Mucosa of descending colon (tissue), 3 donors: Measurements from ENCODE around the gene DDAH1. TPM values are rescaled to one million over a fixed set of nuclear protein-coding genes. Genes with fewer than 3 reads are reported as not detected.
A peak's percentile ranks its signal among the peaks of the same experiment; 100 is the strongest.

ENCODE experiments used
- ATAC-seq: fragments of 200-7000 bp; cut with Tn5 transposase; one replicate; pipeline ENCODE4 v1.9.1; 2020; ENCODE audit warnings: mild to moderate bottlenecking, moderate library complexity
- DNase-seq, 3 donors: peaks; one replicate each; pipeline ENCODE4 v3.0.0-alpha.2; 2020
- H3K36me3 ChIP-seq: fragments of 200-600 bp; one replicate; pipeline ENCODE4 v1.8.0; 2021; ENCODE audit warnings: low read depth, mild to moderate bottlenecking
- H3K4me1 ChIP-seq: fragments of 200-600 bp; one replicate; pipeline ENCODE4 v1.8.0; 2021; ENCODE audit warnings: low read depth, mild to moderate bottlenecking
- H3K4me3 ChIP-seq: fragments of 200-600 bp; one replicate; pipeline ENCODE4 v1.8.0; 2021; ENCODE audit warnings: mild to moderate bottlenecking
- H3K9me3 ChIP-seq: fragments of 200-600 bp; one replicate; pipeline ENCODE4 v1.8.0; 2021; ENCODE audit warnings: mild to moderate bottlenecking
- intact Hi-C, 2 donors: fragments of 100-400 bp; cut with DNase I in 1 of 2; cut with micrococcal nuclease in 1 of 2; formaldehyde crosslinking; loops; one replicate each; pipeline versions ENCODE4 v1.11.0 to v1.11.1; 2022; cut with DNase I, micrococcal nuclease
- total RNA-seq, 3 donors: library from RNA; stranded (reverse); fragmentation: NEBNext Ultra II Directional in 2 of 3; extraction: Animal tissue kit (Norgen Biotek cat#: 25700) in 2 of 3; gene quantifications; one replicate each; pipeline versions ENCODE4 v1.2.1 to v1.2.4, GENCODE V29; 2021 to 2023
- TF ChIP-seq, protein P1 (sequence below): fragments of 200-600 bp; IDR thresholded peaks from one replicate; pipeline ENCODE4 v1.8.0; 2022; ENCODE audit warnings: antibody characterized with exemption, mild to moderate bottlenecking
- donor health status: DM: no; HTN: no; CAD: no; lungs with moderate emphysema.
- donor health status: DM: no; HTN: no; CAD: no.
- donor health status: DM: no; HTN: yes; CAD: no.

Gene DDAH1
- total RNA-seq, 3 donors from 2014 or later: 45.9 to 86.3 (median 74.1) TPM

DNA sequence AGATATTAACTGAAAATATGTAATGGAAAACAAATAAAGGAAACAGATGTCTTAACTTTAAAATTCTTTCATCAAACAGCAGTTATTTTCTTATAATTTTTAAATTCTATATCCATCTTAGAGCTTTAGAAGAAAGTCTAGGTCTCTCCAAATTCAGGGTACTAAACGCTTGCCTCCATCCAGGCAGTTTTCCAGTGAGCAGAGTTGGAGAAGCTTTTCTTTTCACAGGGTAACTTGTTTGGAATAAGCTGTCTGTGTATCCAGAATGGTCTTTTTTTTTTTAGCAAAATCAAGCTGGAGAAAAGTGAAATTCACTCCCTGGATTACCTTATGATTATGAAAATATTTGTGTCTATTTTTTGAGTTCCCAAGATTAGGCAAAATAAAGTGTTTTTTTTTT, 88.6 kb downstream of the DDAH1 start:
- DNase-seq: no peak
- ATAC-seq: no peak
- H3K36me3 ChIP-seq: no peaks in the 10 kb centered on the region
- H3K4me1 ChIP-seq: peaks cover 7% of the 10 kb centered on the region
- TF ChIP-seq, protein P1, sequence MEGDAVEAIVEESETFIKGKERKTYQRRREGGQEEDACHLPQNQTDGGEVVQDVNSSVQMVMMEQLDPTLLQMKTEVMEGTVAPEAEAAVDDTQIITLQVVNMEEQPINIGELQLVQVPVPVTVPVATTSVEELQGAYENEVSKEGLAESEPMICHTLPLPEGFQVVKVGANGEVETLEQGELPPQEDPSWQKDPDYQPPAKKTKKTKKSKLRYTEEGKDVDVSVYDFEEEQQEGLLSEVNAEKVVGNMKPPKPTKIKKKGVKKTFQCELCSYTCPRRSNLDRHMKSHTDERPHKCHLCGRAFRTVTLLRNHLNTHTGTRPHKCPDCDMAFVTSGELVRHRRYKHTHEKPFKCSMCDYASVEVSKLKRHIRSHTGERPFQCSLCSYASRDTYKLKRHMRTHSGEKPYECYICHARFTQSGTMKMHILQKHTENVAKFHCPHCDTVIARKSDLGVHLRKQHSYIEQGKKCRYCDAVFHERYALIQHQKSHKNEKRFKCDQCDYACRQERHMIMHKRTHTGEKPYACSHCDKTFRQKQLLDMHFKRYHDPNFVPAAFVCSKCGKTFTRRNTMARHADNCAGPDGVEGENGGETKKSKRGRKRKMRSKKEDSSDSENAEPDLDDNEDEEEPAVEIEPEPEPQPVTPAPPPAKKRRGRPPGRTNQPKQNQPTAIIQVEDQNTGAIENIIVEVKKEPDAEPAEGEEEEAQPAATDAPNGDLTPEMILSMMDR: no peak
- intact Hi-C loops: no loop called here
- H3K9me3 ChIP-seq: no peaks in the 10 kb centered on the region
- no peak overlapping the region for H3K4me3 ChIP-seq

DNA sequence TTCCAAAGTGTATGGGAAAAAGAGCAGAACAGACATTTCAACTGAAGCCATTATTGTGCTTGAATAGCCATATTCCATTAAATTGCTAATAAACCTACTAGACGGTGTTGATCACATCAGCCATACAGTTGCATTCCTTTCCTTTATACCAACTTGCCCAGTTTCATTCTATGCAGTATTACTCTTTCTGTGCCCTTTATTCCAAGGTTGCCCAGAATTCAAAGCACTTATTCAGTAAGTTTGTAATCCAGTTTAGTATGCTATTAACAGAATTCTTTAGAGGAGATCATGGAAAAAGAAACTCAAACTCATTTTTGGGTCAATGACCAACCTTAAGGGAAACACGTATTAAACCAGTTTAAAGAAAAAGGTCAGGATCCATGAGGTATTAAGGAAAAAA, 89.5 kb downstream of the DDAH1 start:
- intact Hi-C loops: no loop called here
- no peaks in the 10 kb centered on the region for H3K9me3 ChIP-seq
- H3K4me1 ChIP-seq: peaks cover 7% of the 10 kb centered on the region
- ATAC-seq (no peak), DNase-seq (no peak)
- H3K4me3 ChIP-seq: no peak overlapping the region
- no peaks in the 10 kb centered on the region for H3K36me3 ChIP-seq
- TF ChIP-seq, protein P1: no peak

DNA sequence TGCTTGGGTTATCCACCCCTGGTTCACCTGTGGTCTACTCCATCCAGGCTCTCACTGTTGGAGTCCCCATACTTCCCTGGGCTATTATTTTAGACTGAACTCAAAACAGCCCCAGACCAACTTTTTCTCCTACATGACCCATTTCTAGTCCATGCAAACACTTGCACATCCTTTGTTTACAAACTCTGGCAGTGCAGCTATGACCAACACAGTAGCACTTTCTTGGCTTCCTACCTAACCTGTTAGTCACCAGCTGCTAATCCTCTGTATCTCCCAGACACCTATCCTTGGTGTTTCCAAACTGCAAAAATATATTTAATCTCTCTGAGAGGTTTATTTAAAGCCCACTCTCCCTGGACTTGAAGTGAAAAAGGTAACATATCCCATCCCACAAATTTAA, 90.8 kb downstream of the DDAH1 start:
- no peak overlapping the region for H3K4me3 ChIP-seq
- ATAC-seq (peak; percentile 49), DNase-seq (no peak)
- H3K4me1 ChIP-seq: peaks cover 7% of the 10 kb centered on the region
- intact Hi-C loops: no loop called here
- H3K9me3 ChIP-seq: no peaks in the 10 kb centered on the region
- TF ChIP-seq, protein P1: no peak
- no peaks in the 10 kb centered on the region for H3K36me3 ChIP-seq

DNA sequence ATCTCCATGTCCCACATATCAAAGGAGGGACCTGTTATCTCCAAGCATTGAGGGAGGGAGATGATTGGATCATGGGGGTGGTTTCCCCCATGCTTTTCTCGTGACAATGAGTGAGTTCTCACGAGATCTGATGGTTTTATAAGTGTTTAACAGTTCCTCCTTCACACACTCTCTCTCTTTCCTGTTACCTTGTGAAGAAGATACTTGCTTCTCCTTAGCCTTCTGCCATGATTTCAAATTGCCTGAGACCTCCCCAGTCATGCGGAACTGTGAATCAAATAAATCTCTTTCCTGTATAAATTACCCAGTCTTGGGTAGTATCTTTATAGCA, 91.6 kb downstream of the DDAH1 start:
- DNase-seq (no peak), ATAC-seq (no peak)
- Histone ChIP-seq H3K9me3 (no peaks in the 10 kb centered on the region), H3K36me3 (no peaks in the 10 kb centered on the region), H3K4me1 (peaks cover 7% of the 10 kb centered on the region), H3K4me3 (no peak overlapping the region)
- intact Hi-C loops: no loop called here
- TF ChIP-seq, protein P1: no peak

DNA sequence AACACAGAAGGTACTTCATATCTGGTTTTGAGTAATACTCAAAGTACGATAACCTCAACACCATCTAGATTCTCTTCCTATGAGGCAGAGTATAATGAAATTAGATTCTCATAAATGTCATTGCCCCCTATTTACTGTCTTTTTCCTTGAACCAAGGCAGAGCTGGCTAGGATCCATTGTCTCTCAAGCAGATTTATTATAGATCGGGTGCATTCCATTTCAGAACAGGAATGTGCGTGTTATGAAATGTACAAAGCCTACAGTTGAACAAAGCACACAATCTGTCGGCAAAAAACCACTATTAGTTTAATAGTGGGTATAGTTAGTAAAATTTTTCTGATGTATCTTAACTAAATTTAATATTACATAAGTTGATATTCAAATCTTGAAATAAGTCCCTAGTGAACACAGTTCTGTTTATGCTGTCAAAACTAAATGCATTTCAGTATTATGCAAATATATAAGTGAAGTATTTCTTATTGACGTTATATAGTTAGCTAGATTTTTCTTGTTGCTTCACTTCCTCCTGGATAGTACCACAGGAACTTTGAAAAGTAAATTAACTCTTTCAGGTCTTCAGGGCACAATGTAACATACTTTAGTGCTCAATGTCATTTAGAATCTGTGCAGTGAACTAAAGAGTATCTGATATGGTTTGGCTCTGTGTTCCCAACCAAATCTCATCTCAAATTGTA, 92.1 kb downstream of the DDAH1 start:
- H3K36me3 ChIP-seq: no peaks in the 10 kb centered on the region
- peaks cover 7% of the 10 kb centered on the region for H3K4me1 ChIP-seq
- ATAC-seq: no peak
- H3K4me3 ChIP-seq: no peak overlapping the region
- DNase-seq: no peak
- TF ChIP-seq, protein P1: no peak
- intact Hi-C loops: no loop called here
- H3K9me3 ChIP-seq: no peaks in the 10 kb centered on the region

DNA sequence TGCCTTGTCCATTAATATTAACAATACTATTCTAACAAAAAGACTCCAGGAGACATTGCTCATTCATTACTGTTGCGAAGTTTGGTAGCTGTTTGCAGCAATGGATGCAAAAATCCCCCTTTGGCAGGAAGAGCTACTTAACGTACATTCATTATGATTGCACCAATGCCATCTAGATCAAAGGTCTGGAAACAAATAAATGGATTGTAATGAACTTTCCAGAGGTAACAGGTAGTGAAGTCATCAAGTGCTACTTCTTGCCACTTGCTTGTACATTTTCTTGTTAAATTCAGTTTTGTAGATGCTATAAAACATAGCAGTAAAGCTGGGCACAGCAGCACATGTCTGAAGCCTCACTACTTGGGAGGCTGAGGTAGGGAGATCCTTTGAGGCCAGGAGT, 93.9 kb downstream of the DDAH1 start:
- DNase-seq (no peak), ATAC-seq (peak; percentile 39)
- Histone ChIP-seq H3K9me3 (no peaks in the 10 kb centered on the region), H3K36me3 (no peaks in the 10 kb centered on the region), H3K4me1 (peaks cover 7% of the 10 kb centered on the region), H3K4me3 (no peak overlapping the region)
- intact Hi-C loops: no loop called here
- TF ChIP-seq, protein P1: no peak
